Activated T-helper 1 cell treated with Interleukin-2 at 50 U/mL for 16 hours (primary cell): Measurements from ENCODE around the gene AIM2.
"Not testable (repeated sequence)": the region's sequence is repeated elsewhere in the genome, so short reads cannot be mapped to it uniquely, and the experiment has no call there.

Experiments
- DNase-seq: peaks from one replicate; pipeline ENCODE4 v3.0.0-alpha.2; 2020; ENCODE audit warnings: low read depth

AIM2 gene

DNA sequence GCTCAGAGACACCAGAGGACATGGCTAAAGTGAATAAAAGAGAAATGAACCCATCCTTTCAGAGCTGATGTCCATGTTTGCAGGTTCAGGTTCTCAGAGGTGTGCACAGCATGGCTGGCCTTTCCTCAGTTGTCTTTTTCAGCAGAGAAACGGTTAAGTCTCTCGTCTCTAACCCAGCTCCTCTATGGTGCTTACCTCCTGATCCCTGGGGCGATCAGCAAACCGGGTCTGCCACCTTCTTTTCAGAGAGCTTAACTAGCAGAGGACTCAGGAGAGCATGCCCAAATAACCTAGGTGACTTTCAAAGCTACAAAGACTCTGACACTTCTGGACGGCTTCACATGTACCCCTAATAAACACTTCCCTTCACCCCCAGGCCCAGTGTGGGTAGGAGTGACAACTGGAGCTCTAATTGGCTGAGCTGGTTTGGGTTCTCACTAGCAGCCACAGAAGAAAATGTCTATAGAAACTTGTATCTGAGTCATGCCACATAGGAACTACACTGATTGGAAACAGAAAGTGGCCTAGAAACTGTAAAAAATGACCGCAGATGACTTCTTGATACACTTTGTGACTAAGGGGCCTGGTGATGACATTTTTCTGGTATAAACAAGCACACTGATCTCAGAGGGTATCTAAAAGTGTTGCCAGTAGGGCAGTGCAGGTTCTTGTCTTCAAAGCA, at the start of gene AIM2:
TSS of gene AIM2 (minus strand) at position 329 of the 682 bp plus-strand sequence. CDS start 3,267 bp downstream, outside the sequence.
- DNase-seq, result peak; percentile 36

GRCh38 chr1:159123587-159123986, 47.0 kb upstream of the AIM2 start:
- no peak for DNase-seq

DNA sequence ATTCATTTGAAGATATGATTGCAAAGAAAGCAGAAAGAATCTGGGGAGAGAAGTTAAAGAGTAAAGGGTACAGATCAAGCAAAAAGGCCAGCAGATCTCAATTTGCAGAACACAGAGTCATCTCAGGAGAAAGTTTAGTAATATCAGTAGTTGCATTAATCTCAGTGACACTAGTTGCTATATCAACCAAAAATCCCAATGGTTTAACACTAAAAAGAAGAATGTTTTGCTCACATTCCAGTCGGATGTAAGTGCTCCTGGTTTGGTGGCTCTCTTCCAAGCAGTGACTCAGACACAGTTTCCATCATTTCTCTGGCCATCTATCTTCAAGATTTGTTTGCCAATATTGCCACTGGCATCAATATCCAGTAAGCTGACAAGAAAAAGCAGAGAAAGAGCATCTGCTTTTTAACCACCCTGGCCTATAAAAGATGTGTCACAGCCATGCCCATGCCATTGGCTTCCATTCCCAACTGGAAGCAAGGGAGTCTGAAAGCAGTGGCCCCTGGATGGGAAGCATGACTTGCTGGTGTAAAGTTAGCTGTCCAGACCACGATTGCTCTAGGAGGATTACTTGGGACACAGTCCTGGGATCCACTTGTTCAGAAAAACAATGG, 45.5 kb upstream of the AIM2 start:
- no peak for DNase-seq

DNA sequence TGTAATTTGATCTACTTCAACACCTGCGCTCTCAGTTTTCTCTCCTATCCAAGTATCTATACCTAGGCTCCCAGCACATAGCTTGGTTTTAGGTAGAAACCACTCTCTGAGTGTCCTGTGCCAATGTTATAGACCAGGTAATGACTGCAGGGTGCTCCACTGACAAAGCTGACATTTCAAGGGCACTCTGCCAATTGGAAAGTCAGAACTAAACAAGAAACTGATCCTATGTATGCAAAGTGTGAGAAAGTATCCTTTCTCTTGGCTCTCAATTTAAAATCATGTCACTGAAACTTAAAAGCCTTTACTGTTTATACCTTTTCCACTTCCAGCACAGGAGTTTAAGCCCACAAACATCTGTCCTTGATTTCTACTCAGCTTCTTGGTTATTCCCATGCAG, 45.0 kb upstream of the AIM2 start:
- DNase-seq, result no peak

DNA sequence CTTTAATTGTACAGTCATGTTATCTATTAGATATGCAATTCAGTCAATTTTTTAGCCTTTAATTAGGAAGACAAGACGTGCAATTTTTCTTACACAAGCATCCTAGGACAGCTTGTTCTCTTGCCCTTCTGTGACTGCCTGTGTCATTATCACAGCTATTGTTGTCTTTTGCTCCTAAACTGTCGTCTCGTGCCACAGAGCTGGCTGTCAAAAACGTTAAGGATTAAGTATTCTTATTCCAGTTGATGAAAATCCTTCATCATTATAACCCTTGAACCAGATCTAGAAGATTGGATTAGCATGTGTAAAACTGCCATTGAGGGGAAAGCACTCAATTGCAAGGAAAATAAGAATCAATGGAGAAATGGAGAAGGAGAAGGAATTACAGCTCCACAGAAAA, 43.8 kb upstream of the AIM2 start:
- no peak for DNase-seq

GRCh38 chr1:159113596-159114433, 37.2 kb upstream of the AIM2 start:
- DNase-seq, result no peak

GRCh38 chr1:159103021-159103420, 26.5 kb upstream of the AIM2 start:
- DNase-seq, result not testable (repeated sequence)

DNA sequence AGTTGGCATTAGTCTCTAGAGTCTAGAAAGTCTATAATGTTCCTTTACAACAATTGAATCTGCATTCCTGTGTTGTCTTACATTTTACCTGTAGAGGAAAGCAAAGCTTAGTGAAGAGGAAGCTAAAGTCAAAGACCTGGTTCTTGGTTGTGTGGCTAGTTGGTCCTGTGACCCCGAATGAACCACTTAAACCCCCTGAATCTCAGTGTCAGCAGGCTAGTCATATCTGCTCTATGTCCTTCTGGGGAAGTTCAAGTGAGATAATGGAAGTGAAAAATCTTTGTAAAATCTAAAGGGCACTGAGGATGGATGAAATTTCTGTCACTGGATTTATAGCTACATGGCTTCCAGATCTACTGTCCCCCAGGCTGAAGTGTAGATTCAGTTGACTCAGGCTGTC, 24.0 kb upstream of the AIM2 start:
- no peak for DNase-seq

- no peak for DNase-seq
These were observed 22.0 kb upstream of the AIM2 start for GRCh38 chr1:159098596-159098995.

DNA sequence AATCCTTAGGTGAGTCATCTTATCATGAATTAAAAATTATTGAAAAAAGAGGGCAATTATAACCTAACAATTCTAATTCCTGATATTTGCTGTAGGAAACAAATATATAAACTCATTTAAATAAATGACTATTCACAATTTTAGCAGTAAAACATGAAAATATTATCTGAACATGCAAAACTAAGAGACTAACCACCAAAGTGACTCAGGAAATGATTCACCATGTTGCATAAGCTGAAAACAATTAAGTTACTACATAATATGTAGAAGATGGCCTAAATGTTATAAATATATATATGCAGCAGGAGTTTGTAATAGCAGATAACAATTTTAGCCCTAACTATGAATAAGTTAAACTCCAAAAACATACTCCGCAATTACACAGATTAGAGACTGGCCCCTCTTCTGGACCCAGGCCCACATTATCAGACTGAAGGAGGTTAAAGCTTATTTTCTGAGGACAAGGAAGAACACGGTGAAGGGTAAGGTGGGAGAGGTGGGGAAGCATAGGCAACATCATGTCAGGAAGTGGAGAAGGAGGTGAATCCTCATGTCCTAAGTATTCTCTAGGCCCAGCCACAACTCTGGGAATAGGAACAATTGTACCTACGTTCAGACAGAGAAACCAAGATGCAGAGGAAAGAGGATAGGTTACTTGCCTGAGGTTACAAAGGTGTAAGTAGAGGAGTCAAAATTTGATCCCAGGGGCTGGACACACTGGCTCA, 15.6 kb upstream of the AIM2 start:
- no peak for DNase-seq

DNA sequence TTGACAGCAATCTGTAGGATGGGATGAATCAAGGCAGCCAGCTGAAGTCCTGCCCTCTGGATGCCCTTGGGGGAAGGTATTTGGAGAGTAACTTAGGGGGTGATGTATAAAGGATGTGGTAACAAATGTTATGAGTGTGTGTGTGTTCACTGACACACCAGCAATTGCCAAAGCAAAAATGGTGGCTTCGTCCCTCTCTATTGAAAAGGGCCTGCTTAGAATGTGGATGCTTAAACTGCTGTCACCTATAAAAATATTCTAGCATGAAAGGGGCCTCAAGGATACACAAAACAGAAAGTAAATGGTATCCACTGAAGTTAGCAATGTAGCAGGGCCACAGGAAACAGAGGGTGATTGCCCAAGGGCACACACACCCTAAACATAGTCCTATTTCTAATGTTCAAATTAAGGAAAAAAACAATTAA, 15.1 kb upstream of the AIM2 start:
- DNase-seq, result no peak

GRCh38 chr1:159091180-159091560, 14.6 kb upstream of the AIM2 start:
- no peak for DNase-seq

DNA sequence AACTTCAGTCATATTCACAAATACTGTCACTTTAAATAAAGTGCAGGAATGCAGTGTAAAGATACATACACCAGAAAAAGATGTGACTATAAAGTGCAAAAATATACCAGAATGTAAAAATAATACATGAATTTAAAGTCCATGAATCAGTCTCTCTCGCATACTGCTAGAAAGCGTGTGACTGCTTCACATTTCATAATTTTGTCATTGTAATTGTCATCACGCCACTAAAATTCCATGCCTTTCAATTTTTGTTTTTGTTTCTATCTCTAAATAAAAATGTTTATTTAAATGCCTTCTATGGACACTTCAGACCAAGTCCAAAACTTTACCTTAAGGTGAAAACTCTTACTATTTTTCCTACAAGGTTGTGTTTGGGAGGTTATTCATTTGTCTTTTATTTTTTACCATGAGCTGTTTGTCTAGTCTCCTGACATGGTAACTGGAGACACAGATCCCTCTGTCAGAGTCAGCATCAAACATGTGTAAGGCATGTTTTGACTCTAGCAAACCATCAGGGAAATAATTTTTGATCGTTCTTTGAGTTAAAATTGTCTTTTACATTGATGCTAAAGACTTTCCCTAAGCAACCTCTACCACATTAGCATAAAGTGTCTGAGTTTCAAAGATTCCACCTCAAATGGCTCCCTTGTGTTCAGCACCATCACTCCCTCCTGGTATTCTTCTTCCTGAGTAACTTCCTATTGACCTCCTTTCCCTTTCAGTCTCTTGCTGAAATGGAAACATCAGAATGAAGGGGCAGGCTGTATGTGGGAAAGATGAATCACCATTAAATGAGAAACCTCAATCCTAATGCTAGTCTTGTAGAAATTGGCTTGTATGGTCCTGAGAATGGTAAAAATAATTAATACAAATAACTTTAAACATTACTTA, 14.0 kb upstream of the AIM2 start:
- DNase-seq, result no peak

DNA sequence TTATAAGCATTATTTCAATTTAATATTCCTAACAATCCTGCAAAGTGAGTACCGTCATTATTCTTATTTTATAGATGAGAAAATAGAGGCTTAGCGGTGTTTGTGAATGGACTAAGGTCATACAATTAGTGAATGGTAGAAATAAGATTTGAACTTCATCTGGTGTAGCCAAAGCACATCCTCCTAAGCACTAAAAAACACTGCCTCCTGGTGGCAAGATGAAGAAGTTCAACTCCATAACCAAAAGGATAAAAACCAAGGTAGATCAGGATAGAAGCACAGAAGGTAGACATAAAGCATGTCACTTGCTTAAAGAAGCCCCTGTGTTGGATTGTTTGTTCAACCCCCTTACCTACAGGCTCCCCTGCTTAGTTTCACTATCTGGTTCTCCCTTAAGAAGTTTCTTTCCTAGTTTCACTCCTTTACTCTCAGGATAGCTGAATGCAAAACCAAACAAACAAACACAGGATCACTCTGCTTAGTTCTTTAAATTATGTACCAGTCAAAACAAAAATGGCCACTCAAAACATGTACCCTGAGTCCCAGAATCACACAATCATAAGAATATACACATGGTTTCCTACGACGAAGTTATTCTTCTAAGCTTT, 12.7 kb upstream of the AIM2 start:
- DNase-seq, result no peak

DNA sequence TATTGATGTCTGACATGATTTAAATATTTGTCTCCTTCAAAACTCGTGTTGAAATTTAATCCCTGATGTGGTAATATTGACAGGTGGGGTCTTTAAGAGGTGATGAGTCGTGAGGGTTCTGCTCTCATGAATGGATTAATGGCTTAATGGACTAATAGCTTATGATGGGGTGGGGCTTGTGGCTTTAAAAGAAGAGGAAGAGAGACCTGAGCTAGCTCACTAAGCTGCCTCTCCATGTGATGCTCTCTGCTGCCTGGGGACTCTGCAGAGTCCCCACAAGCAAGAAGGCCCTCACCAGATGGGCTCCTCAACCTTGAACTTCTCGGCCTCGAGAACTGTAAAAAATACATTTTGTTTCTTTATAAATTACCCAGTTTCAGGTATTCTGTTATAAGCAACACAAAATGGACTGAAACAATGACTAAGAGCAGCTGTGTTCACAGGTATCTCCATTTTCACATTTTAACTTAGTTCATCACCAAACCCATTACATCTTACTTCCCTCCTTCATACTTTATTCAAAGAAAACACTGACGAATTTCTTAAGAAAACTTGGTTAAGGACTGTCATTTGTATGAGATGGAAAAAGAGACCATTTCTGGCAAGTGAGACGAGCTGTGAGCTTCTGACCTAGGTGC, 12.1 kb upstream of the AIM2 start:
- no peak for DNase-seq

GRCh38 chr1:159088050-159088449, 11.5 kb upstream of the AIM2 start:
- no peak for DNase-seq

GRCh38 chr1:159084867-159085266, 8.3 kb upstream of the AIM2 start:
- DNase-seq, result no peak

DNA sequence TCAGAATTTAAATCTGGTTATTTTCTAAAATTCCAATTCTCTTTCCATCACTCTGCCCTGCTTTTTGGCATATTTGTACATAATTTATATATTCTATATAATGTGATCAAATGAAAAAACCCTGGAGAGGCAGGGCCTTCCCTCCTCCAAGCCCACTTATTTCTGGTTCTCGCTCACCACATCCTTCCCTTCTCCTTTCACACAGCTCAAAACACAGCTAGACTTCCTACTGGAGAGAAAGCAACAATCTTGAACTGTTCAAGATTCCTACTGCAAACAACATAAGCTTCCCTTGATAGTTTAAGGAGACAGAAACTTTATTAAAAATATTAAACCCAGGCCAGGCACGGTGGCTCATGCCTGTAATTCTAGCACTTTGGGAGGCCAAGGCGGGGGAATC, 7.6 kb upstream of the AIM2 start:
- no peak for DNase-seq

- no peak for DNase-seq
These were observed 6.4 kb upstream of the AIM2 start for GRCh38 chr1:159083013-159083412.

DNA sequence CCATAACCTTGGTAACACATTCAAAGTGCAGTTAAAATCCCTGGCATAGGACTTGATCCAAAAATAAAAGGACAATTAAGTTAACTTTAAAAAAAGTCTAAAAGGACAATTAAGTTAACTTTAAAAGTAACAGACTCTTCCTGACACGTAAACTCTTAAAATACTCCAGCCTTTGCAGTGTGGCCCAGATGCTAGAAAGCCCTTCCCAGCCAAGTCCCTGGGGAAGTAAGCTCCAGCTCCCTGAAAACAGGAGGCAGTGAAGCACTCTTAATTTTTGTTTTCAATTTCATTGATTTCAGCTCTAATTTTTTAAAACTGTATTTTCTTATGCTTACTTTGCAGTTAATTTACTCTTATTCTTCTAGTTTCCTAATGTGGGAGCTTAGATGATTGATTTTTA, 5.1 kb upstream of the AIM2 start:
- no peak for DNase-seq
